Measurements from ENCODE around the gene UBE2N.
A peak's percentile ranks its signal among the peaks of the same experiment; 100 is the strongest.
"Not testable (repeated sequence)": the region's sequence is repeated elsewhere in the genome, so short reads cannot be mapped to it uniquely, and the experiment has no call there.

The UBE2N gene

GRCh38 chr12:93434256-93434865 lies 7.4 kb downstream of the UBE2N start:
- Mint-ChIP-seq H3K4me3 (peak overlapping the region; percentile 13), H3K36me3 (ENCODE audit: low read depth) (peaks cover 10% of the 10 kb centered on the region)

DNA sequence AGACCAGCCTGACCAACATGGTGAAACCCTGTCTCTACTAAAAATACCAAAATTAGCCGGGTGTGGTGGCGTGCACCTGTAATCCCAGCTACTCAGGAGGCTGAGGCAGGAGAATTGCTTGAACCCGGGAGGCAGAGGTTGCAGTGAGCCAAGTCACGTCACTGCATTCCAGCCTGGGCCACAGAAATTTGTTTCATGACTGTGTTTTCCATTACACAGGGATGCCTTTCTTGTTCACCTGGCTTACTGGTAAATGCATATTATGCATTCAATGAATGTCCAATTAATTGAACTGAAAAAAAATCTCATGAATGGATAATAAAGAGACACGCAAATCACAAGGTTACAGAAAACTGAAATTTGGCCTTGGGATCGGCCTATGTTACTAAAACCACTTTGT lies 9.7 kb downstream of the UBE2N start:
- H3K9me3 Mint-ChIP-seq; H3K36me3 Mint-ChIP-seq (ENCODE audit: low read depth); intact Hi-C loops (cut with micrococcal nuclease); H3K27me3 Mint-ChIP-seq; H3K27ac Mint-ChIP-seq; H3K4me3 Mint-ChIP-seq: not testable (repeated sequence)
- H3K4me1 Mint-ChIP-seq (ENCODE audit: low read depth): peaks cover 60% of the 10 kb centered on the region

More at GRCh38 chr12:93434256-93434865, 7.4 kb downstream of the UBE2N start:
- no peaks in the 10 kb centered on the region for H3K9me3 Mint-ChIP-seq
- intact Hi-C loops (cut with micrococcal nuclease): no loop called here
- no peaks in the 10 kb centered on the region for H3K27me3 Mint-ChIP-seq
- peak overlapping the region; percentile 20 for H3K27ac Mint-ChIP-seq
- H3K4me1 Mint-ChIP-seq (ENCODE audit: low read depth): peaks cover 60% of the 10 kb centered on the region

GRCh38 chr12:93430280-93430679 lies 11.5 kb downstream of the UBE2N start:
- Mint-ChIP-seq H3K4me1 (ENCODE audit: low read depth) (peaks cover 63% of the 10 kb centered on the region), H3K4me3 (no peak overlapping the region)

GRCh38 chr12:93429852-93430251 lies 11.9 kb downstream of the UBE2N start:
- H3K36me3 Mint-ChIP-seq (ENCODE audit: low read depth): no peaks in the 10 kb centered on the region
- no peak overlapping the region for H3K4me3 Mint-ChIP-seq
- peaks cover 63% of the 10 kb centered on the region for H3K4me1 Mint-ChIP-seq (ENCODE audit: low read depth)
- H3K27ac Mint-ChIP-seq: no peak overlapping the region
- intact Hi-C loops (cut with micrococcal nuclease): no loop called here
- no peaks in the 10 kb centered on the region for H3K9me3 Mint-ChIP-seq
- no peaks in the 10 kb centered on the region for H3K27me3 Mint-ChIP-seq

More at GRCh38 chr12:93430280-93430679, 11.5 kb downstream of the UBE2N start:
- H3K36me3 Mint-ChIP-seq (ENCODE audit: low read depth): no peaks in the 10 kb centered on the region
- intact Hi-C loops (cut with micrococcal nuclease): no loop called here
- no peaks in the 10 kb centered on the region for H3K27me3 Mint-ChIP-seq
- no peak overlapping the region for H3K27ac Mint-ChIP-seq
- no peaks in the 10 kb centered on the region for H3K9me3 Mint-ChIP-seq

DNA sequence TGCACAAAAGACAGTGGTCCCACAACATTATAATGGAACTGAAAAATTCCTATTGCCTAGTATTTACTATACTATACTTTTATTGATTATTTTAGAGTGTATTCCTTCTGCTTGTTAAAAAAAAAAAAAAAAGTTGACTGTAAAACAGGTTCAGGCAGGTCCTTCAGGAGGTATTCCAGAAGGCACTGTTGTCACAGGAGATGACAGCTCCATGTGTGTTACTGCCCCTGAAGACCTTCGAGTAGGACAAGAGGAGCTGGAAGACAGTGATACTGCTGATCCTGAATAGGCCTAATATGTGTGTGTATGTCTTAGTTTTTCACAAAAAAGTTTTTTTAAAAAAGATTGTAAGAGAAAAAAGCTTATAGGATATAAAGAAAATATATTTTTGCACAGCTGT lies 12.3 kb downstream of the UBE2N start:
- Mint-ChIP-seq H3K36me3 (ENCODE audit: low read depth) (no peaks in the 10 kb centered on the region), H3K9me3 (no peaks in the 10 kb centered on the region), H3K27ac (no peak overlapping the region), H3K4me3 (no peak overlapping the region), H3K27me3 (no peaks in the 10 kb centered on the region), H3K4me1 (ENCODE audit: low read depth) (peaks cover 65% of the 10 kb centered on the region)
- intact Hi-C loops (cut with micrococcal nuclease): no loop called here

GRCh38 chr12:93427779-93428564 lies 13.8 kb downstream of the UBE2N start:
- Mint-ChIP-seq H3K9me3 (no peaks in the 10 kb centered on the region), H3K27me3 (no peaks in the 10 kb centered on the region), H3K4me3 (no peak overlapping the region), H3K4me1 (ENCODE audit: low read depth) (peaks cover 68% of the 10 kb centered on the region), H3K27ac (no peak overlapping the region), H3K36me3 (ENCODE audit: low read depth) (no peaks in the 10 kb centered on the region)
- intact Hi-C loops (cut with micrococcal nuclease): no loop called here

- intact Hi-C loops (cut with micrococcal nuclease): no loop called here
- Mint-ChIP-seq H3K4me3 (no peak overlapping the region), H3K27ac (peak overlapping the region; percentile 37), H3K4me1 (ENCODE audit: low read depth) (peaks cover 65% of the 10 kb centered on the region), H3K27me3 (no peaks in the 10 kb centered on the region), H3K36me3 (ENCODE audit: low read depth) (no peaks in the 10 kb centered on the region), H3K9me3 (no peaks in the 10 kb centered on the region)
Observed at GRCh38 chr12:93426412-93426805, 15.3 kb downstream of the UBE2N start.

GRCh38 chr12:93425736-93426411 lies 15.9 kb downstream of the UBE2N start:
- Mint-ChIP-seq H3K4me3 (no peak overlapping the region), H3K27me3 (no peaks in the 10 kb centered on the region), H3K9me3 (no peaks in the 10 kb centered on the region), H3K27ac (peak overlapping the region; percentile 37), H3K36me3 (ENCODE audit: low read depth) (no peaks in the 10 kb centered on the region), H3K4me1 (ENCODE audit: low read depth) (peaks cover 65% of the 10 kb centered on the region)
- intact Hi-C loops (cut with micrococcal nuclease): no loop called here

- Mint-ChIP-seq H3K4me1 (ENCODE audit: low read depth) (peaks cover 47% of the 10 kb centered on the region), H3K36me3 (ENCODE audit: low read depth) (no peaks in the 10 kb centered on the region), H3K27ac (no peak overlapping the region), H3K27me3 (no peaks in the 10 kb centered on the region), H3K4me3 (no peak overlapping the region), H3K9me3 (no peaks in the 10 kb centered on the region)
- intact Hi-C loops (cut with micrococcal nuclease): no loop called here
Observed at GRCh38 chr12:93422050-93422449, 19.7 kb downstream of the UBE2N start.

- H3K27ac Mint-ChIP-seq: no peak overlapping the region
- H3K4me3 Mint-ChIP-seq: no peak overlapping the region
- intact Hi-C loops (cut with micrococcal nuclease): loop anchor here (2.0 to 10.0 kb wide), 2 partner anchors 433 to 635 kb away; no protein-coding TSS in a partner anchor
- H3K4me1 Mint-ChIP-seq (ENCODE audit: low read depth): peaks cover 44% of the 10 kb centered on the region
- H3K9me3 Mint-ChIP-seq: no peaks in the 10 kb centered on the region
- no peaks in the 10 kb centered on the region for H3K27me3 Mint-ChIP-seq
- H3K36me3 Mint-ChIP-seq (ENCODE audit: low read depth): peaks cover 2% of the 10 kb centered on the region
Observed at GRCh38 chr12:93419388-93420034, 22.2 kb downstream of the UBE2N start.

GRCh38 chr12:93417967-93418480 lies 23.7 kb downstream of the UBE2N start:
- Mint-ChIP-seq H3K36me3 (ENCODE audit: low read depth) (peaks cover 6% of the 10 kb centered on the region), H3K27me3 (no peaks in the 10 kb centered on the region), H3K27ac (no peak overlapping the region), H3K4me1 (ENCODE audit: low read depth) (peaks cover 45% of the 10 kb centered on the region), H3K9me3 (no peaks in the 10 kb centered on the region), H3K4me3 (no peak overlapping the region)
- intact Hi-C loops (cut with micrococcal nuclease): loop anchor here (2.0 to 10.0 kb wide), 2 partner anchors 431 to 633 kb away; no protein-coding TSS in a partner anchor

GRCh38 chr12:93415723-93416464 lies 25.9 kb downstream of the UBE2N start:
- Mint-ChIP-seq H3K36me3 (ENCODE audit: low read depth) (peaks cover 6% of the 10 kb centered on the region), H3K27ac (no peak overlapping the region), H3K4me1 (ENCODE audit: low read depth) (peaks cover 53% of the 10 kb centered on the region), H3K27me3 (no peaks in the 10 kb centered on the region), H3K4me3 (no peak overlapping the region), H3K9me3 (no peaks in the 10 kb centered on the region)
- intact Hi-C loops (cut with micrococcal nuclease): loop anchor here (10.0 kb wide), 1 partner anchor 631 kb away; no protein-coding TSS in a partner anchor

- Mint-ChIP-seq H3K27me3 (no peaks in the 10 kb centered on the region), H3K27ac (no peak overlapping the region), H3K4me1 (ENCODE audit: low read depth) (peaks cover 46% of the 10 kb centered on the region), H3K36me3 (ENCODE audit: low read depth) (peaks cover 21% of the 10 kb centered on the region), H3K9me3 (no peaks in the 10 kb centered on the region), H3K4me3 (no peak overlapping the region)
- intact Hi-C loops (cut with micrococcal nuclease): loop anchor here (10.0 kb wide), 1 partner anchor 628 kb away; no protein-coding TSS in a partner anchor
Observed at GRCh38 chr12:93413064-93413463, 28.7 kb downstream of the UBE2N start.

All from dendritic cell treated with granulocyte-macrophage colony-stimulating factor and Interleukin-4, amounts not matched to agents 40 ng/mL and 50 ng/mL, for 4 days (primary cell).